CD4-positive, alpha-beta T cell (primary cell): ENCODE results near the gene TBL2. TPM values are rescaled to one million over a fixed set of nuclear protein-coding genes. Genes with fewer than 3 reads are reported as not detected.

Experiments used
- ATAC-seq: fragments of 200-7000 bp; cut with Tn5 transposase; one replicate; pipeline ENCODE4 v1.10.0; 2022; ENCODE audit warnings: mild to moderate bottlenecking; ENCODE audit not compliant: poor library complexity
- CTCF ChIA-PET: fragments of 350-600 bp; sonication (Branson Sonifier 250); formaldehyde crosslinking; loops from one replicate; lab custom pipeline; 2021; ENCODE audit warnings: antibody characterized with exemption, inconsistent platforms; lab: Charles Lee
- POLR2A ChIA-PET: fragments of 350-600 bp; sonication (Branson Sonifier 250); formaldehyde crosslinking; loops from one replicate; lab custom pipeline; 2021; ENCODE audit warnings: antibody characterized with exemption, inconsistent platforms; lab: Charles Lee
- DNase-seq, 14 experiments: peaks; one replicate each; pipeline ENCODE4 v3.0.0-alpha.2; 2013 to 2020; ENCODE audit warnings: mixed read lengths in 2 of 14
- H3K27ac ChIP-seq, 2 donors: one replicate each; pipeline versions ENCODE4 v1.5.1 to v1.7.0; 2013; ENCODE audit warnings: low read length in 2 of 2, low read depth in 1 of 2, mild to moderate bottlenecking in 1 of 2
- H3K27me3 ChIP-seq, 2 experiments: 1 replicate in 1 of 2; 2 replicates in 1 of 2; pipeline versions ENCODE4 v1.6.1 to v1.7.0; 2013; ENCODE audit warnings: low read length in 2 of 2, control low read depth in 1 of 2, mild to moderate bottlenecking in 1 of 2, moderate library complexity in 1 of 2; ENCODE audit not compliant: insufficient read depth in 2 of 2, control insufficient read depth in 1 of 2
- H3K36me3 ChIP-seq: one replicate; pipeline ENCODE4 v1.6.1; 2013; ENCODE audit warnings: low read length, control low read depth; ENCODE audit not compliant: insufficient read depth
- H3K4me1 ChIP-seq: one replicate; pipeline ENCODE4 v1.6.1; 2013; ENCODE audit warnings: low read length, control low read depth; ENCODE audit not compliant: insufficient read depth
- H3K4me3 ChIP-seq: one replicate; pipeline ENCODE4 v1.5.1; 2013; ENCODE audit warnings: mild to moderate bottlenecking, low read length, moderate library complexity
- H3K9me3 ChIP-seq, 2 experiments: 1 replicate in 1 of 2; 2 replicates in 1 of 2; pipeline versions ENCODE4 v1.6.1 to v1.7.0; 2013; ENCODE audit warnings: low read length in 2 of 2, mild to moderate bottlenecking in 2 of 2, control low read depth in 1 of 2, moderate library complexity in 1 of 2; ENCODE audit not compliant: control insufficient read depth in 1 of 2, insufficient read depth in 1 of 2
- H3K27ac Mint-ChIP-seq: one replicate; pipeline ENCODE4 v1.8.0; 2020; ENCODE audit warnings: mixed read lengths
- H3K27me3 Mint-ChIP-seq: one replicate; pipeline ENCODE4 v1.8.0; 2021; ENCODE audit warnings: mixed read lengths
- H3K36me3 Mint-ChIP-seq: one replicate; pipeline ENCODE4 v1.8.0; 2021; ENCODE audit warnings: low read depth, mixed read lengths
- H3K4me1 Mint-ChIP-seq: one replicate; pipeline ENCODE4 v1.8.0; 2021; ENCODE audit warnings: low read depth, mixed read lengths
- H3K4me3 Mint-ChIP-seq: one replicate; pipeline ENCODE4 v1.8.0; 2020; ENCODE audit warnings: mild to moderate bottlenecking, mixed read lengths
- H3K9me3 Mint-ChIP-seq: one replicate; pipeline ENCODE4 v1.8.0; 2020; ENCODE audit warnings: mixed read lengths
- CTCF ChIP-seq: fragments of 200-600 bp; IDR thresholded peaks from one replicate; pipeline ENCODE4 v1.8.0; 2022; ENCODE audit warnings: antibody characterized with exemption, mild to moderate bottlenecking
- intact Hi-C, 2 experiments: fragments of 100-400 bp; cut with DNase I in 1 of 2; cut with micrococcal nuclease in 1 of 2; formaldehyde crosslinking; loops; one replicate each; pipeline versions ENCODE4 v1.15.1 to v1.9.0; 2023 to 2025; cut with DNase I, micrococcal nuclease
- total RNA-seq, 174 experiments: library from RNA in 2 of 174; stranded (reverse) in 2 of 174; gene quantifications; one replicate each; pipeline ENCODE4 v1.2.3 and lab custom pipeline; 2021 to 2026

Gene TBL2
- total RNA-seq, 2 experiments from 2014 or later = 25.2 to 27.2 TPM

- Mint-ChIP-seq H3K4me3 (peak overlapping the region; percentile 20), H3K9me3 (no peaks in the 10 kb centered on the region), H3K4me1 (peaks cover 36% of the 10 kb centered on the region), H3K27me3 (no peaks in the 10 kb centered on the region), H3K36me3 (peaks cover 74% of the 10 kb centered on the region), H3K27ac (peak overlapping the region; percentile 58)
- Histone ChIP-seq H3K36me3 (peaks cover 50% of the 10 kb centered on the region), H3K4me1 (peaks cover 22% of the 10 kb centered on the region), H3K4me3 (no peak overlapping the region), H3K27me3 (no peaks in the 10 kb centered on the region), H3K27ac (no peak overlapping the region), H3K9me3 (no peaks in the 10 kb centered on the region)
- DNase-seq = no peak
- TF ChIP-seq CTCF = no peak
- ChIA-PET CTCF (no interaction called here), POLR2A (interaction anchor here (1.0 kb wide), 1 partner anchor 26 kb away, joined by 5 read pairs; no protein-coding TSS in a partner anchor)
- intact Hi-C loops = no loop called here
- ATAC-seq = no peak
These were observed 29.2 kb downstream of the TBL2 start for GRCh38 chr7:73549176-73549575.

- no peak for TF ChIP-seq CTCF
- DNase-seq (no peak), ATAC-seq (no peak)
- intact Hi-C loops = no loop called here
- Histone ChIP-seq H3K9me3 (no peaks in the 10 kb centered on the region), H3K27me3 (no peaks in the 10 kb centered on the region), H3K4me3 (no peak overlapping the region), H3K27ac (no peak overlapping the region), H3K36me3 (peaks cover 53% of the 10 kb centered on the region), H3K4me1 (peaks cover 18% of the 10 kb centered on the region)
- no peak overlapping the region for H3K4me3 Mint-ChIP-seq
- H3K27me3 Mint-ChIP-seq = no peaks in the 10 kb centered on the region
- peaks cover 77% of the 10 kb centered on the region for H3K36me3 Mint-ChIP-seq
- ChIA-PET POLR2A (interaction anchor here (1.0 to 1.8 kb wide), 3 partner anchors 9 to 29 kb away, joined by 3 to 9 read pairs (median 8); partner anchors contain the start of genes BAZ1B and BCL7B), CTCF (no interaction called here)
- H3K4me1 Mint-ChIP-seq = peaks cover 30% of the 10 kb centered on the region
- no peaks in the 10 kb centered on the region for H3K9me3 Mint-ChIP-seq
- no peak overlapping the region for H3K27ac Mint-ChIP-seq
These were observed 30.5 kb downstream of the TBL2 start for GRCh38 chr7:73547841-73548240.

DNA sequence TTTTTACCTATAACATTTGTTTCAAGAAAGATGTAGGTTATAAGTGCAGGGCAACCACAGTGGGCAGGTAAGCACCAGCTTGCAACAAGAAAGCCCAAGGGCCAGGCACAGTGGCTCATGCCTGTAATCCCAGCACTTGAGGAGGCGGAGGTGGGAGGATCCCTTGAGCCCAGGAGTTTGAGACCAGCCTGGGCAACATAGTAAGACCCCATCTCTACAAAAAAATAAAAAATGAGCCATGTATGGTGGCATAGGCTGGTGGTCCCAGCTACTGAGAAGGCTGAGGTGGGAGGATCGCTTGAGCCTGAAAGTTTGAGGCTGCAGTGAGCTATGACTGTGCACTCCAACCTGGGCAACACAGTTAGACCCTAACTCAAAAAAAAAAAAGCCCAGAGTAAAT lies 33.7 kb downstream of the TBL2 start:
- Mint-ChIP-seq H3K4me1 (peaks cover 29% of the 10 kb centered on the region), H3K36me3 (peaks cover 85% of the 10 kb centered on the region), H3K27me3 (no peaks in the 10 kb centered on the region), H3K4me3 (no peak overlapping the region), H3K9me3 (no peaks in the 10 kb centered on the region), H3K27ac (no peak overlapping the region)
- ChIA-PET CTCF (no interaction called here), POLR2A (no interaction called here)
- Histone ChIP-seq H3K27me3 (no peaks in the 10 kb centered on the region), H3K36me3 (peaks cover 58% of the 10 kb centered on the region), H3K9me3 (no peaks in the 10 kb centered on the region), H3K4me1 (peaks cover 14% of the 10 kb centered on the region), H3K27ac (no peak overlapping the region), H3K4me3 (no peak overlapping the region)
- intact Hi-C loops = no loop called here
- DNase-seq (no peak), ATAC-seq (no peak)
- no peak for TF ChIP-seq CTCF
